Anterior cingulate cortex (tissue), 58 donors: ENCODE results near the gene B4GALNT3.
"Not testable (repeated sequence)": the region's sequence is repeated elsewhere in the genome, so short reads cannot be mapped to it uniquely, and the experiment has no call there.

ENCODE experiments used
- DNase-seq, 58 donors: peaks; one replicate each; lab custom pipeline; 2025; lab: John Stamatoyannopoulos, UW

The B4GALNT3 gene

GRCh38 chr12:459430-460258, at the start of gene B4GALNT3:
B4GALNT3 (plus strand) TSS chr12:459939; CDS start chr12:460377, 438 bp downstream.
- DNase-seq: peak in 21 of 58 donors; percentile 6 to 73 (median 25)

DNA sequence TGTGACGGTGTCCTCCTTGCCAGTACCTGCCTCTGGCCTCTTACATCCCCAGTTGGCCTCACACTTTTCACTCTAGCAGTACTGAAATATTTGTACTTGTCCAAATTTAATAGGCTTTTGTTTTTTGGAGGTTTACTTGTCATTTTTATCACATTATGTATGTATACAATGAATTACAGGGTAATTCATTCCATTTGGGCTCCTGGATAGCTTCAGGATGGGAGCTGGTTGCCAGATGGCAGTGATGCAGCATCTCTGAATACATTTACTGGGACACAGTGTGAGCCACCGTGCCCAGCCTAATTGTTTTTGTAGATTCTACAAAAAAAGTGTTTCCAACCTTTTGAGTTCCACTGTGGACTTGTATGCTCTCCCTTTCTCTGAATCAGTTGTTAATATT, 44.9 kb upstream of the B4GALNT3 start:
- no peak for DNase-seq

DNA sequence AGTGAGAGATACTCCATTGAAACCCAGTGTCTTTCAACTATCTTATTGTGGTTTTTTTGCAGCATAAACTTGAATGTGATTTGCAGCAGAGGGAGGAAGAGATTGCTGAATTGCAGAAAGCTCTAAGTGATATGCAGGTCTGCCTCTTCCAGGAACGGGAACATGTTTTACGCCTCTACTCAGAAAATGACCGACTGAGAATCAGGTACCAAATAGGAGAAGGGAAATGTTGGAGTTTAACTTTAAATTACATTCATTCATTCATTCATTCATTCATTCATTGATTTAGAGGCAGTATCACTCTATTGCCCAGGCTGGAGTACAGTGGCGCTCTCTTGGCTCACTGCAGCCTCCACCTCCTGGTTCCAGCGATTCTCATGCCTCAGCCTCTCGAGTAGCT, 41.3 kb upstream of the B4GALNT3 start:
- no peak for DNase-seq

GRCh38 chr12:422526-422925, 37.2 kb upstream of the B4GALNT3 start:
- no peak for DNase-seq

GRCh38 chr12:435737-436136, 24.0 kb upstream of the B4GALNT3 start:
- not testable (repeated sequence) for DNase-seq

GRCh38 chr12:442235-442884, 17.4 kb upstream of the B4GALNT3 start:
- peak in 31 of 58 donors; percentile 6 to 74 (median 29) for DNase-seq

GRCh38 chr12:447141-447540, 12.6 kb upstream of the B4GALNT3 start:
- no peak for DNase-seq

DNA sequence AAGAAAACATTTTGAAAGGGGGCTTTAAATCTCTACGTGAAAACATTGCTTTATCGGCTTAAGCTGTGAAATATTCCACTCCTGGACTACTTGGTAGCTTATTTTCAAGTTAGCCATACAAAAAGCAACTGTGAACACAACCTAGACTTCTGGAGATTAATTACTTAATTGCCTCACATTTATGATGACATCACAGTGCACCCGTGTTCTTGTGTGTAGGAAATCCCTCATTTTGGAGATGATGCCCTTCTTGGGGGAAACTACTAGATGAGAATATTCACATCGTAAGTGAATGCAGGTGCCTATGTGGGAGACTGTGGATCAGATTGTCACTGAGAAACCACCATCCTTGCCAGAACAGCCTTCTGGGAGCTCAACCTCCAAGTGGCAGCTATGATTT, 10.5 kb upstream of the B4GALNT3 start:
- no peak for DNase-seq

DNA sequence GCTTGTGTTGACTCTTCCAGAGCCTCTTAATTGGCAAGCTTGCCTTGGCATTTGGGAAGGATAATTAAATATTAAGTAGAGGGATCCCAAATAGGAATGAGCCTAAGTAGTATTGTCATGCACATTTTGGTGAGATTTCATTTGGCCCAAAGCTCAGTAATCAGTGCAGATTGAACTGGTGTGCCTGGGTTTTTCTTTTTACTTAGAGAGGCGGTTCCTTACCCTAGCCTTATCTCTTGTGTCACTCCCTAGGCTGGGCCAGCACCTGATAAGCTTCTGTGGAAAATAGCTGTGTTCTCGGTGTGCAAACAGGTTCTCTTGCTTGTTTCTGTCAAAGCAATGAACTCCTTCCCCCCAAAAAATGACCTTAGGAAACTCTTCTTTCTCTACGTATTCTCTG, 9.3 kb upstream of the B4GALNT3 start:
- DNase-seq: no peak

- DNase-seq: peak in 3 of 58 donors; percentile 21 to 55 (median 25)
These were observed 7.0 kb upstream of the B4GALNT3 start for GRCh38 chr12:452667-453210.

DNA sequence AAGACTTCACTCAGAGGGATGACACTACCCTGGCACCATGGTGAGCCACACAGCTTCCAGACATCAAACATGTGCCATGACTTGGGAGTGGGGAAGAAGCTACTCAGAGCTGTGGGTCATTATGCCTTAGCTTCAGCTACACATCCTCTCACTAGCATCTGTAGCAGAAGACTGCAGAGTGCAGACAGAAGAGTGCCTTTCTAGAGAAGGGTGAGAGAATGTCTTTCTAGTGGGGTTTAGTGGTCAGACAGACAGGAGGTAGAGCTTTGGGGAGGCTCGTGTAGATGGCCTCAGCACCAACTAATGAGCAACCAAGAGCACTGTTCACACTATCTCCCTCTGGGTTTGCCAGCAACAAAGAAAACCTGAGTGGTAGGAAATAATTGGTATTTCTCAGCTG, 4.9 kb upstream of the B4GALNT3 start:
- DNase-seq: no peak

- no peak for DNase-seq
These were observed 3.9 kb upstream of the B4GALNT3 start for GRCh38 chr12:455821-456220.

- DNase-seq: peak in 4 of 58 donors; percentile 3 to 38 (median 28)
These were observed 2.1 kb upstream of the B4GALNT3 start for GRCh38 chr12:457676-458075.

DNA sequence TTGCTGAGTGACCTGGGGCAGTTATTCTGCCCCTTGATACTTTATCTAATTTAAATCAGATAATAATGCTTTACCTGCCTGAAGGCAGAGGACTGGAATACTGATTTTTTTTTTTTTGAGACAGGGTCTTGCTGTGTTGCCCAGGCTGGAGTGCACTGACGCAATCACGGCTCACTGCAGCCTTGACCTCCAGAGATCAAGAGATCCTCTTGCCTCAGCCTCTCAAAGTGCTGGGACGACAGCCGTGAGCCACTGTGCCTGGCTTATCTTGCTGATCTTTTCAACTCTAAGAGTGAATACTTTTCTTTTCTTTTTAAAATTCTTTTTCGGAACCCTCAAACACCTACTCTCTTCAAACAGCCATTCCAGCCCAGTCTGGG, 699 bp upstream of the B4GALNT3 start:
- no peak for DNase-seq

DNA sequence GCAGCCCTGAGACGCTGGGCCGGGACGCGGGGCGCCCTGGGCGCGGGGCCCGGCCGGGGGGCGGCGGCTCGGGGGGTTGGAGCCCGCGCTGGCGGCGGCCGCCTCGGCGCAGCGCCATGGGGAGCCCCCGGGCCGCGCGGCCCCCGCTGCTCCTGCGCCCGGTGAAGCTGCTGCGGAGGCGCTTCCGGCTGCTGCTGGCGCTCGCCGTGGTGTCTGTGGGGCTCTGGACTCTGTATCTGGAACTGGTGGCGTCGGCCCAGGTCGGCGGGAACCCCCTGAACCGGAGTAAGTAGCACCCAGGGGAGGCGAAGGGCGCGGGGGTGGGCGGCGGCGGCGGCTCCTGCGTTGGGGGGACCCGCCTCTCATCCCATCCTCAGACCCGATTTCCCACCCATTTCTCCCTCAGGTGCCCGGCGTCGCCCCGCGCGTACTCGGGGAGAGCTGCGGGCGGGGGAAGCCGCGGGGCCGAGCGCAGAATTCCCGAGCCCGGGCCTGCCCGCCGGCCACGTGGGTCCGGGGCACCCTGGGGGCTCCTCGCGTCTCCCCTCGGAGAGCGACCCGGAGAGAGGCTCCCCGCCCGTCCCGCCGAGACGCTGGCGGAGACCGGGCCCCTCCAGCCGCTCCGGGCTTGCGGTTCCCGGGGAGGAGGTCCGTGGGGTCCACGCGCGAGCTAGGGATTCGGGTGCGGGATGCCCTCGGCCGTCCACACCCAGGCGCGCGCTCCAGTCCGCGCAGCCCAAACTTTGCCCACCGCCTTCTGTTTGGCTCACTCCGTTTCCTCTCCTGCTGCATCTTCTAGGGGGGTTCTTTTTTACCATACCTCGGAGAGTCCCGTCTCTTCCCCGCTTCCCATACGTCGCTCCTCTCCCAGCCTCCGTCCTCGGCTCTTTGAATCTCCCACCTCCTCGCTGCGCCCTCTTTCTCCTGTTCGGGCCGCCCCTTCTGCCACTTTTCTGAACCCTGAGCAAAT, 807 bp downstream of the B4GALNT3 start:
- DNase-seq: peak in 3 of 58 donors; percentile 8 to 38 (median 19)

GRCh38 chr12:461425-461824, 1.7 kb downstream of the B4GALNT3 start:
- DNase-seq: no peak

DNA sequence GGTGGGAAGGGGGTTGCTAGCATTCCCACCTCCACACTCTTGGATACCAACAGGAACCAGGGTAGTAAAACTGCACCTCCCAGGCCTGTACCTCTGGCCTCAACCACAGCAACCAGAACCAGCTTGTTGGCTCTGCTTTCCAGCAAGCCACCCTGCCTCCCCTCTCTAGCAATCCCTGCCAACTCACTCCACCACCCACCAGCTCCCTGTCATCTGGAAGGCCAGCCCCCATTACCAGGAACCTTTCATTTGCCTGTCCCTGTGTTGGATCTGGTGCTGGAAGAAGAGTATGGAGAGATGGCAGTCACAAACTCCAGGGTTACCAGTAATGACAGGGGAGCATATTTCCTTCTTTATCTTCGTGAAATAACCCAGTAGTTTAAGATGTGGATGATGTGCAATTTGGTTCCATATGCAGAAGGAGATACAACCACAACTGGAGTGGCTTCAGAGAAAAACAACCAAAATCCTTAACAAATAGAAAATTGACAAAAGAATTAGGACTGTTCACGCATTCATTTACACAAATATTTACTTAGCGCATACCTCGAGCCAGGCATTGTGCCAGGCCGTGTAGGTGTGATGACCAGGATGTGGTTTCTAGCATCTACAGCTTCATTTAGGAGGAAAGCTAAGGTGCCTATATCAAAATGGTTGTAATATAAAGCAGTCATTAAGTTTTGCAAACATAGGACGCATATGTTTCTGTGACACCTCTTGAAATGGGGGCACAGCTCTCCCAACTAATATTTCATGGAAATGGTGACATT, 3.4 kb downstream of the B4GALNT3 start:
- DNase-seq: peak in 3 of 58 donors; percentile 12 to 31 (median 23)

DNA sequence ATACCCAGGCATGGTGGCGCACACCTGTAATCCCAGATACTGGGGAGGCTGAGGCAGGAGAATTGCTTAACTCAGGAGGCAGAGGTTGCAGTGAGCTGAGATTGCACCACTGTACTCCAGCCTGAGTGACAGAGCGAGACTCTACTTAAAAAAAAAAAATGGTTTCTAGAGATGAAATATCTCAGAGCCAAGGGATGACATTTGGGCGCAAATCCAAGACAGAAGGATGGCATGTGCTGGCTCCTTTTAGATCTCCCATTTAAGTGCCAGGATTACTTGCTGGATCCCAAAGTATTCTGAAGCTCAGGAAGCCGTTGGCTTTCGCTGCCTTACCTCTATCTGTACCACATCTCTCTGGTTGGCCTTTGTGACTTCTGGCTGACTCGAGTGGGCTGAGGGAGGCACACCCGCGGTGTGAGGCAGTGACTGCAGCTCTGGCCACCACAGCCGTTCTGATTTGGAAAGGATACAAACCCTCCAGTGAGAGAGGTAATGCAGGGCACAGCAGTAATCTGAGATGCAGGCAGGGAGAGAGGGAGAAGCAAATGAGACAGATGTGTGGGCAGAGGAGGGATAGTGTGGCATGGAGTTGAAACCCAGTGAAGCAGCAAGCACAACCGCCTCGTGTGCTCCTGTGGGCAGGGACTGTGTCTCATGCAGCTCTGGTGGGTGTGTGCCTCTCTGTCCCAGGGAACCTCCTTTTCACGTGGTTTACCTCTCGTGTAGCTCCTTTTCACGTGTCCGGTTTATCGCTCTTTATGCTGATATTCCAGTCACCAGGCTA, 4.9 kb downstream of the B4GALNT3 start:
- DNase-seq: peak in 3 of 58 donors; percentile 14 to 21 (median 16)

DNA sequence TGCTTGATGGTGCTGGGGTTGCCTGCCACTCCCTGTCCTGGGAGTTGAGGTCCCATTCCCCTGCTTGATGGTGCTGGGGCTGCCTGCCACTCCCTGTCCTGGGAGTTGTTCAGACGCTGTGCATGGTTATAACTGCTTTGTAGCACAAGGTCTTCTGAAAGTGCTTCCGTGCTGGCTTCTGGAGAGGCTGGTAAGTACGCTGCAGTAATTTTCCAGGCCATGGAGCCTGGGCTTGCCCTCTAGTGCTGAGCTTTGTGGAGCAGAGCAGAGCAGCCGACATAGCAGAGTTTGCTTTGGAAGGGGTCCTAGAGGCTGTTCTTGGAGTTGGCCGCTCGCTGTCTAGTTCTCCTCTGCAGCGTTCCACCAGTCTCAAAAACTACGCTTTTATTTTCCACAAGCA, 6.3 kb downstream of the B4GALNT3 start:
- no peak for DNase-seq
